Muscle of back (tissue), 10 donors: ENCODE results near the gene CRYAB. TPM values are rescaled to one million over a fixed set of nuclear protein-coding genes. Genes with fewer than 3 reads are reported as not detected.

Experiments
- polyA plus RNA-seq, 10 donors: library from polyadenylated mRNA; unstranded; fragments of 120-200 nt; gene quantifications; one replicate each; pipeline ENCODE4 v1.2.1, GENCODE V29; 2013; ENCODE audit not compliant: insufficient read length in 10 of 10

The CRYAB gene
- polyA plus RNA-seq, 10 donors = 407 to 1,057 (median 719) TPM

Other genes starting within 250 kb of the CRYAB start
- 10 to 100 TPM in 8 of 10 donors, 1 to 10 TPM in 2; 8.9 to 16.1 (median 11.0) TPM for gene PPP2R1B, start 145.4 kb downstream of the CRYAB start, polyA plus RNA-seq
- gene ALG9, start 40.2 kb downstream of the CRYAB start, polyA plus RNA-seq = 10 to 100 TPM; 21.8 to 33.3 (median 28.2) TPM
- 1 to 10 TPM; 1.7 to 3.5 (median 2.4) TPM for gene FDXACB1, start 32.6 kb downstream of the CRYAB start, polyA plus RNA-seq
- gene CFAP68, start 32.2 kb downstream of the CRYAB start, polyA plus RNA-seq = 10 to 100 TPM; 13.9 to 22.5 (median 19.1) TPM
- gene HSPB2, start 964 bp upstream of the CRYAB start, polyA plus RNA-seq = 10 to 100 TPM; 49.6 to 93.5 (median 75.6) TPM
- 1 to 10 TPM; 1.5 to 3.4 (median 2.3) TPM for gene C11orf52, start 7.1 kb upstream of the CRYAB start, polyA plus RNA-seq
- gene DIXDC1, start 25.6 kb upstream of the CRYAB start, polyA plus RNA-seq = 10 to 100 TPM; 16.4 to 24.0 (median 18.7) TPM
- 10 to 100 TPM; 34.9 to 48.9 (median 40.8) TPM for gene DLAT, start 113.6 kb upstream of the CRYAB start, polyA plus RNA-seq
- 1 to 10 TPM in 5 of 10 donors, under 1 TPM in 5; 0.65 to 1.6 (median 1.0) TPM for gene PIH1D2, start 162.2 kb upstream of the CRYAB start, polyA plus RNA-seq
- gene NKAPD1, start 162.5 kb upstream of the CRYAB start, polyA plus RNA-seq = 10 to 100 TPM; 25.7 to 33.1 (median 28.4) TPM
- 10 to 100 TPM; 50.0 to 60.7 (median 53.7) TPM for gene TIMM8B, start 175.0 kb upstream of the CRYAB start, polyA plus RNA-seq
- gene SDHD, start 175.1 kb upstream of the CRYAB start, polyA plus RNA-seq = 100 to 1,000 TPM in 6 of 10 donors, 10 to 100 TPM in 4; 88.1 to 119 (median 105) TPM